K562 (cell line): Measurements from ENCODE around the gene DNM1. TPM values are rescaled to one million over a fixed set of nuclear protein-coding genes. Genes with fewer than 3 reads are reported as not detected.

Experiments used
- ARID3B ChIP-seq: fragments of 250-450 bp; sonication (Bioruptor Pico); IDR thresholded peaks from 2 replicates; pipeline ENCODE4 v1.4.0; 2020; ENCODE audit warnings: borderline replicate concordance
- ATF2 ChIP-seq: sonication (generic); formaldehyde crosslinking; IDR thresholded peaks from 2 replicates; pipeline ENCODE4 v1.8.1; 2022; ENCODE audit warnings: missing genetic modification reagents
- GABPB2 ChIP-seq: fragments of 250-450 bp; sonication (Bioruptor Pico); conservative IDR thresholded peaks from 2 replicates; pipeline ENCODE4 v1.5.1; 2021; ENCODE audit warnings: mild to moderate bottlenecking
- HIVEP1 ChIP-seq: fragments of 250-450 bp; sonication (Bioruptor Pico); IDR thresholded peaks from 2 replicates; pipeline ENCODE4 v1.4.0; 2020; ENCODE audit warnings: mild to moderate bottlenecking
- HMBOX1 ChIP-seq: sonication (generic); IDR thresholded peaks from 2 replicates; pipeline ENCODE4 v1.6.1; 2016
- MYBL2 ChIP-seq, 2 experiments: fragments of 450-650 bp in 1 of 2; sonication (generic) in 1 of 2; formaldehyde crosslinking in 1 of 2; IDR thresholded peaks; 2 replicates each; pipeline versions ENCODE4 v1.6.1 to v1.8.1; 2017 to 2022; ENCODE audit warnings: borderline replicate concordance in 1 of 2, inconsistent platforms in 1 of 2, low read depth in 1 of 2, mild to moderate bottlenecking in 1 of 2, missing genetic modification reagents in 1 of 2, moderate library complexity in 1 of 2
- PBX2 ChIP-seq, 2 experiments: IDR thresholded peaks in 1 of 2; conservative IDR thresholded peaks in 1 of 2; 2 replicates each; pipeline ENCODE4 v1.6.1; 2016; ENCODE audit warnings: low read depth in 2 of 2, mild to moderate bottlenecking in 1 of 2, missing compliant biosample characterization in 1 of 2, missing genetic modification characterization in 1 of 2, moderate library complexity in 1 of 2
- SAFB ChIP-seq: fragments of 200-400 bp; formaldehyde crosslinking; IDR thresholded peaks from 2 replicates; pipeline ENCODE4 v1.6.1; 2017; ENCODE audit warnings: low read depth, low read length, borderline replicate concordance
- SMARCB1 ChIP-seq: IDR thresholded peaks from 2 replicates; pipeline ENCODE4 v1.6.1; 2011; ENCODE audit warnings: improper control_type of control experiment, low read depth; ENCODE audit not compliant: insufficient read length
- ZBTB5 ChIP-seq: fragments of 450-650 bp; IDR thresholded peaks from 2 replicates; pipeline ENCODE4 v1.6.1; 2017; ENCODE audit warnings: antibody characterized with exemption
- ZBTB7A ChIP-seq: IDR thresholded peaks from 2 replicates; pipeline ENCODE4 v1.6.1; 2011; ENCODE audit warnings: low read depth, mild to moderate bottlenecking, low read length, moderate library complexity, borderline replicate concordance; ENCODE audit not compliant: control insufficient read depth
- ZMIZ1 ChIP-seq, 2 experiments: fragments of 150-350 bp in 1 of 2; IDR thresholded peaks; 2 replicates each; pipeline ENCODE4 v1.6.1; 2012 to 2016; ENCODE audit warnings: low read depth in 2 of 2, low read length in 2 of 2, mild to moderate bottlenecking in 1 of 2, moderate library complexity in 1 of 2
- polyA plus RNA-seq, 8 experiments: library from polyadenylated mRNA; depleted of rRNA in 4 of 8; stranded (reverse) in 5 of 8; unstranded in 3 of 8; fragments of >200 nt; fragmentation: Nextera tagmentation in 2 of 8; fragmentation: Illumina TruSeq in 1 of 8; extraction: Ambion mirVana in 2 of 8; extraction: Trizol in 1 of 8; gene quantifications; 2 replicates each; pipeline versions ENCODE4 v1.2.1 to v1.2.3, GENCODE V29; 2011 to 2014; ENCODE audit warnings: inconsistent platforms in 1 of 8, missing spikeins in 1 of 8
- total RNA-seq, 7 experiments: library from RNA; depleted of rRNA in 6 of 7; stranded (reverse); fragments of >200 nt in 6 of 7; fragmentation: Illumina TruSeq in 2 of 7; extraction: Trizol in 2 of 7; gene quantifications; 2 replicates each; pipeline versions ENCODE4 v1.2.1 to v1.2.3, GENCODE V29; 2011 to 2021; ENCODE audit warnings: low replicate concordance in 1 of 7

The DNM1 gene
- total and polyA plus RNA-seq, 9 of the 15 experiments (the other 6 are each of a cell fraction or from before 2014, with no cell fraction given), result 0.39 to 23.1 (median 9.1) TPM

- TF ChIP-seq ZBTB5 (no peak), HIVEP1 (0 out of 2 replicates have a peak, but pooled peaks have one; percentile 20), PBX2 (CRISPR knock-in tag; IDR thresholded peaks at IDR 0.05; ENCODE audit: low read depth) (no peak), PBX2 (tag; conservative IDR thresholded peaks at IDR 0.05; ENCODE audit: low read depth) (no peak), ARID3B (CRISPR knock-in tag) (no peak; the same call in 1 of the 2 replicates), SMARCB1 (no peak), MYBL2 (IDR thresholded peaks at IDR 0.05; ENCODE audit: low read depth) (no peak), MYBL2 (CRISPR knock-in tag; IDR thresholded peaks at IDR 0.05; ENCODE audit: borderline replicate concordance) (no peak), ATF2 (no peak), SAFB (peak; percentile 83), HMBOX1 (no peak), ZBTB7A (peak; percentile 98), ZMIZ1 (IDR thresholded peaks at IDR 0.05; ENCODE audit: low read depth in 2 of 2, low read length in 2 of 2) (peak in 1 of 2 experiments; percentile 81; a peak in 1 of 4 replicates), GABPB2 (CRISPR knock-in tag) (peak; percentile 75; the same call in 1 of the 2 replicates)
These were observed 11.7 kb upstream of the DNM1 start, which contains the start of gene CIZ1 (continued) for GRCh38 chr9:128191406-128192046.
